HepG2 (cell line): Measurements from ENCODE around the gene MMRN2. TPM values are rescaled to one million over a fixed set of nuclear protein-coding genes. Genes with fewer than 3 reads are reported as not detected.

ENCODE experiments used
- ARID5B ChIP-seq: IDR thresholded peaks from 2 replicates; pipeline ENCODE4 v1.4.0; 2020; ENCODE audit warnings: mild to moderate bottlenecking, missing genetic modification reagents
- CBX5 ChIP-seq: sonication (generic); formaldehyde crosslinking; IDR thresholded peaks from 2 replicates; pipeline ENCODE4 v1.4.0; 2020; ENCODE audit warnings: missing genetic modification reagents, borderline replicate concordance
- ETV5 ChIP-seq: IDR thresholded peaks from 2 replicates; pipeline ENCODE4 v1.6.1; 2018; ENCODE audit warnings: missing biosample characterization, missing genetic modification reagents, inconsistent platforms, borderline replicate concordance
- FOXP1 ChIP-seq, 2 experiments: fragments of 450-650 bp in 1 of 2; IDR thresholded peaks; 2 replicates each; pipeline ENCODE4 v1.6.1; 2017 to 2018; ENCODE audit warnings: antibody characterized with exemption in 1 of 2
- HIC2 ChIP-seq: sonication (generic); formaldehyde crosslinking; IDR thresholded peaks from 2 replicates; pipeline ENCODE4 v1.9.0; 2022; ENCODE audit warnings: low read depth, missing genetic modification reagents
- JUN ChIP-seq: sonication (generic); formaldehyde crosslinking; IDR thresholded peaks from 2 replicates; pipeline ENCODE4 v1.4.0; 2020; ENCODE audit warnings: mild to moderate bottlenecking, missing genetic modification reagents
- REL ChIP-seq: sonication (generic); formaldehyde crosslinking; conservative IDR thresholded peaks from 2 replicates; pipeline ENCODE4 v1.8.0; 2022; ENCODE audit warnings: mild to moderate bottlenecking, missing genetic modification reagents, moderate library complexity
- TCF7 ChIP-seq: sonication (generic); IDR thresholded peaks from 2 replicates; pipeline ENCODE4 v1.6.1; 2016; ENCODE audit warnings: antibody characterized with exemption, low read depth
- TSC22D2 ChIP-seq: sonication (generic); formaldehyde crosslinking; IDR thresholded peaks from 2 replicates; pipeline ENCODE4 v1.5.1; 2020; ENCODE audit warnings: missing genetic modification reagents, mild to moderate bottlenecking, borderline replicate concordance
- ZNF180 ChIP-seq: sonication (generic); formaldehyde crosslinking; IDR thresholded peaks from 2 replicates; pipeline ENCODE4 v1.4.0; 2020; ENCODE audit warnings: low read depth, missing genetic modification reagents, borderline replicate concordance
- ZNF512B ChIP-seq: sonication (generic); formaldehyde crosslinking; IDR thresholded peaks from 2 replicates; pipeline ENCODE4 v1.5.1; 2020; ENCODE audit warnings: missing genetic modification reagents, mild to moderate bottlenecking, borderline replicate concordance
- ZNF792 ChIP-seq: IDR thresholded peaks from 2 replicates; pipeline ENCODE4 v1.6.1; 2016
- polyA plus RNA-seq, 8 experiments: library from polyadenylated mRNA; depleted of rRNA in 3 of 8; stranded (reverse) in 7 of 8; unstranded in 1 of 8; fragments of >200 nt; fragmentation: Illumina TruSeq in 4 of 8; extraction: Trizol in 4 of 8; gene quantifications; 2 replicates each; pipeline versions ENCODE4 v1.2.1 to v1.2.3, GENCODE V29; 2011 to 2016; ENCODE audit warnings: low read depth in 4 of 8, missing spikeins in 1 of 8, mixed read lengths in 1 of 8; ENCODE audit not compliant: insufficient read depth in 1 of 8
- total RNA-seq, 5 experiments: library from RNA; depleted of rRNA; stranded (reverse); fragments of >200 nt; fragmentation: Illumina TruSeq; extraction: Trizol; gene quantifications; 2 replicates each; pipeline ENCODE4 v1.2.3, GENCODE V29; 2016; ENCODE audit warnings: low read depth in 1 of 5

MMRN2 gene
- total and polyA plus RNA-seq, 2 of the 13 experiments (the other 11 are each of a cell fraction or from before 2014, with no cell fraction given), result 0.04 TPM; not detected in 1

GRCh38 chr10:86922553-86922961 lies 34.9 kb downstream of the MMRN2 start (continued):
- TF ChIP-seq ETV5 (CRISPR knock-in tag) (peak; percentile 53; the same call in 1 of the 2 replicates), FOXP1 (IDR thresholded peaks at IDR 0.05) (no peak), FOXP1 (CRISPR knock-in tag; IDR thresholded peaks at IDR 0.05) (peak; percentile 35; the same call in 1 of the 2 replicates), TCF7 (no peak), TSC22D2 (CRISPR knock-in tag) (no peak), REL (CRISPR knock-in tag) (no peak), JUN (CRISPR knock-in tag) (no peak), HIC2 (peak; percentile 59; the same call in 1 of the 2 replicates), ZNF512B (CRISPR knock-in tag) (no peak), CBX5 (no peak), ARID5B (CRISPR knock-in tag) (peak; percentile 17; the same call in 1 of the 2 replicates), ZNF180 (no peak), ZNF792 (CRISPR knock-in tag) (no peak)
- TF ChIP-seq, all 625 proteins: peak for 10
